ELF-1 (cell line): ENCODE results near the gene RNF133.
"Not testable (repeated sequence)": the region's sequence is repeated elsewhere in the genome, so short reads cannot be mapped to it uniquely, and the experiment has no call there.

ENCODE experiments used
- DNase-seq: peaks from one replicate; pipeline ENCODE4 v3.0.0-alpha.2; 2016; ENCODE audit warnings: low read depth, low spot score

Gene RNF133

GRCh38 chr7:122689346-122690109 is 9.4 kb downstream of the RNF133 start:
- no peak for DNase-seq

- DNase-seq, result no peak
These were observed 10.4 kb downstream of the RNF133 start for GRCh38 chr7:122688400-122688998.

- DNase-seq, result peak; percentile 17
These were observed 12.5 kb downstream of the RNF133 start for GRCh38 chr7:122686360-122686878.

GRCh38 chr7:122684504-122684903 is 14.4 kb downstream of the RNF133 start:
- no peak for DNase-seq

GRCh38 chr7:122682815-122683550 is 15.9 kb downstream of the RNF133 start:
- DNase-seq, result no peak

GRCh38 chr7:122681186-122681585 is 17.7 kb downstream of the RNF133 start:
- not testable (repeated sequence) for DNase-seq

- no peak for DNase-seq
These were observed 19.1 kb downstream of the RNF133 start for GRCh38 chr7:122679813-122680212.

- peak; percentile 79 for DNase-seq
These were observed 19.6 kb downstream of the RNF133 start for GRCh38 chr7:122679269-122679709.

- DNase-seq, result peak; percentile 6
These were observed 21.8 kb downstream of the RNF133 start for GRCh38 chr7:122677149-122677548.

GRCh38 chr7:122676466-122676865 is 22.5 kb downstream of the RNF133 start:
- no peak for DNase-seq

GRCh38 chr7:122675621-122676020 is 23.3 kb downstream of the RNF133 start:
- DNase-seq, result no peak

- DNase-seq, result no peak
These were observed 23.9 kb downstream of the RNF133 start for GRCh38 chr7:122675011-122675410.

- no peak for DNase-seq
These were observed 24.4 kb downstream of the RNF133 start for GRCh38 chr7:122674502-122674901.

- no peak for DNase-seq
These were observed 25.0 kb downstream of the RNF133 start for GRCh38 chr7:122673951-122674350.

GRCh38 chr7:122672536-122672935 is 26.4 kb downstream of the RNF133 start:
- DNase-seq, result no peak

- DNase-seq, result no peak
These were observed 35.2 kb downstream of the RNF133 start for GRCh38 chr7:122663733-122664132.

- no peak for DNase-seq
These were observed 40.1 kb downstream of the RNF133 start for GRCh38 chr7:122658856-122659255.

- no peak for DNase-seq
These were observed 45.2 kb downstream of the RNF133 start for GRCh38 chr7:122653685-122654084.

- no peak for DNase-seq
These were observed 46.0 kb downstream of the RNF133 start for GRCh38 chr7:122652876-122653275.

- DNase-seq, result no peak
These were observed 47.5 kb downstream of the RNF133 start for GRCh38 chr7:122651451-122651850.
